RWPE2 (cell line): Measurements from ENCODE around the gene APOA4.
"Not testable (repeated sequence)": the region's sequence is repeated elsewhere in the genome, so short reads cannot be mapped to it uniquely, and the experiment has no call there.

Experiments used
- ATAC-seq: fragments of 200-7000 bp; cut with Tn5 transposase; 3 replicates; pipeline ENCODE4 v1.9.1; 2021; ENCODE audit warnings: low read depth
- DNase-seq: peaks from one replicate; pipeline ENCODE4 v3.0.0-alpha.2; 2020; ENCODE audit warnings: low spot score
- H3K27ac ChIP-seq: fragments of 450-650 bp; 2 replicates; pipeline ENCODE4 v1.5.1; 2017; ENCODE audit warnings: mild to moderate bottlenecking; ENCODE audit not compliant: poor library complexity, severe bottlenecking
- H3K27me3 ChIP-seq: fragments of 250-450 bp; sonication (Bioruptor Pico); 2 replicates; pipeline ENCODE4 v1.5.1; 2021; ENCODE audit warnings: mild to moderate bottlenecking, moderate library complexity; ENCODE audit not compliant: insufficient read depth, poor library complexity, severe bottlenecking
- H3K36me3 ChIP-seq: fragments of 250-450 bp; sonication (Bioruptor Pico); 2 replicates; pipeline ENCODE4 v1.5.1; 2020; ENCODE audit warnings: low read depth, mild to moderate bottlenecking, moderate library complexity
- H3K4me1 ChIP-seq: fragments of 250-450 bp; sonication (Bioruptor Pico); 2 replicates; pipeline ENCODE4 v1.5.1; 2021; ENCODE audit warnings: mild to moderate bottlenecking, moderate library complexity; ENCODE audit not compliant: insufficient read depth, poor library complexity, severe bottlenecking
- H3K4me3 ChIP-seq: fragments of 250-450 bp; sonication (Bioruptor Pico); 2 replicates; pipeline ENCODE4 v1.5.1; 2021; ENCODE audit warnings: mild to moderate bottlenecking, moderate library complexity; ENCODE audit not compliant: severe bottlenecking
- H3K9me3 ChIP-seq: fragments of 250-450 bp; sonication (Bioruptor Pico); 2 replicates; pipeline ENCODE4 v1.5.1; 2021; ENCODE audit warnings: mild to moderate bottlenecking, moderate library complexity; ENCODE audit not compliant: severe bottlenecking
- TF ChIP-seq, protein P1 (sequence below): fragments of 450-650 bp; IDR thresholded peaks from one replicate; pipeline ENCODE4 v1.5.1; 2017; ENCODE audit warnings: mild to moderate bottlenecking, moderate library complexity; ENCODE audit not compliant: poor library complexity, severe bottlenecking

APOA4 gene

DNA sequence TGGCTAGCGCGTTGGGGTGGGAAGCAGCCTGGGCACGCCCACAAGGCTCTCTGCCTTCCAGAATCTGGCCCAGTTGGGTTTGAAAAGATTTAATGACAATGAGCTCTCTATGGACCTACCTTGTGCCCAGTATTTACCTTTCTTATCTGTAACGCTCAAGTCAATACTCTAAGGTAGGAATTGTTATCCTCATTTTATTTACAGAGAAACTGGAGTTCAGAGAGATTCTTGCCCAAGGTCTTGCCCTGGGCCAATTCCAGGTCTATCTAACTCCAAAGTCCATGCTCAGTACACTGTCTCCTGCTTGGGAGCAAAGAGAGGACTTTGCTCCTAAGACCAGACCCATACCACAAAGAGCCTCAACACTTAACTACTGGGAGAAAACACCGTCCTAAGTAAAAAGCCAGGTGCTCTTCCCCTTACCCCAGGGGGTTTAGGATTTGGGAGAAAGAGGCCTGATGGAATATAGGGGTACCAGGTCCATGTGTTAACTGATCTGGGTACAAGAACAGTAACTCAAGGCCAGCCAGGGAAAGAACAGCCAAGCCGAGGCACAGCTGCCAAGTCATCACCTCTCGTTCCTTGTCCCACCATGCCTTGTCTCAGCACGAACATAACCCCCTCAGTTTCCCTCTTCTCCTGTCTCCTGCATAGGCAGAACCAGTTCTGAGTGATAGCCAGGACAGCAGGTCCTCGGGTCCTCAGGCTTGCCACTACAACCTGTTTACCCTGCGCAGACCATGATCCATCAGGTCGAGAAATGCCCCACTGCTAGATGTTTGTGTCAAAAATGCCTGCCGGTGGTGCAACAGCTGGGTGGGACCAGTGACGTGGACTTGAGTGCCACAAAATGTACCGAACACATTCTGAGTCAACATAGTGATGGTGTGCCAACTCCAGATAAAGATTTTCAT is 14.6 kb downstream of the APOA4 start:
- Histone ChIP-seq H3K36me3 (no peaks in the 10 kb centered on the region), H3K27me3 (no peaks in the 10 kb centered on the region), H3K4me1 (no peaks in the 10 kb centered on the region), H3K27ac (no peak overlapping the region), H3K4me3 (no peak overlapping the region), H3K9me3 (peaks cover 2% of the 10 kb centered on the region)
- TF ChIP-seq, protein P1, sequence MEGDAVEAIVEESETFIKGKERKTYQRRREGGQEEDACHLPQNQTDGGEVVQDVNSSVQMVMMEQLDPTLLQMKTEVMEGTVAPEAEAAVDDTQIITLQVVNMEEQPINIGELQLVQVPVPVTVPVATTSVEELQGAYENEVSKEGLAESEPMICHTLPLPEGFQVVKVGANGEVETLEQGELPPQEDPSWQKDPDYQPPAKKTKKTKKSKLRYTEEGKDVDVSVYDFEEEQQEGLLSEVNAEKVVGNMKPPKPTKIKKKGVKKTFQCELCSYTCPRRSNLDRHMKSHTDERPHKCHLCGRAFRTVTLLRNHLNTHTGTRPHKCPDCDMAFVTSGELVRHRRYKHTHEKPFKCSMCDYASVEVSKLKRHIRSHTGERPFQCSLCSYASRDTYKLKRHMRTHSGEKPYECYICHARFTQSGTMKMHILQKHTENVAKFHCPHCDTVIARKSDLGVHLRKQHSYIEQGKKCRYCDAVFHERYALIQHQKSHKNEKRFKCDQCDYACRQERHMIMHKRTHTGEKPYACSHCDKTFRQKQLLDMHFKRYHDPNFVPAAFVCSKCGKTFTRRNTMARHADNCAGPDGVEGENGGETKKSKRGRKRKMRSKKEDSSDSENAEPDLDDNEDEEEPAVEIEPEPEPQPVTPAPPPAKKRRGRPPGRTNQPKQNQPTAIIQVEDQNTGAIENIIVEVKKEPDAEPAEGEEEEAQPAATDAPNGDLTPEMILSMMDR = no peak
- ATAC-seq = 0 out of 3 replicates have a peak, but pooled peaks have one; percentile 21
- DNase-seq = no peak

DNA sequence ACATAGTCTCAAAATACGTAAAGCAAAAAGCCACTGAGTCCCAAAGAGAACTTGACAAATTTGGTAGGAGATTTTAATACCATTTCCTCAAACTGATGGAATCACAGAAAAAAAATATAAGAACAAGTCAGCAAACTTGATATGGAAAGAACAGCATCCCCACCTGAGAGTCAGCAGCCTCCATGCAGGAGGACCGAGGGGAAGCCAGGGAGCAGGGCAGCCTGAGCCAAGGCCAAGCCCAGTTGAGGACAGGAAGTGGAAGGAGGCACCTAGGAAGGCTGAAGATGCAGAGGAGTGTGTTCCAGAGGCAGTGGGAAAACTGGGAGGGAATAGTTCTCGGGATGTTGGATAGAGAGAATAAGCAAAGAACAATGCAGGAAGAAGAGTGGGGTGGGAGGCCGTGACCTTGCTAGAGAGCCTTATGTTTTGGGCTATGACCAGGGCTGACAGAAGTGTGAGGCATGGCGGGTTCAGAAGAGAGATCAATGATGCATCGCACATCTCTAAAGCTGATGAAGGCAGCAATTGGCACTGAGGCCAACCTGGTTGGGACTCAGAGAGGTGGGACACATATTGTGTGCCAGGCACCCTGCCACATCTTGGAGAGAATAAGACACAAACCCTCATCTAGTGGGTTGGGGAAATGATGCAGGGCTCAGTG is 15.4 kb downstream of the APOA4 start:
- Histone ChIP-seq H3K36me3 (no peaks in the 10 kb centered on the region), H3K4me1 (no peaks in the 10 kb centered on the region), H3K27ac (no peak overlapping the region), H3K9me3 (peaks cover 2% of the 10 kb centered on the region), H3K27me3 (no peaks in the 10 kb centered on the region), H3K4me3 (no peak overlapping the region)
- TF ChIP-seq, protein P1 = no peak
- DNase-seq (no peak), ATAC-seq (no peak)

DNA sequence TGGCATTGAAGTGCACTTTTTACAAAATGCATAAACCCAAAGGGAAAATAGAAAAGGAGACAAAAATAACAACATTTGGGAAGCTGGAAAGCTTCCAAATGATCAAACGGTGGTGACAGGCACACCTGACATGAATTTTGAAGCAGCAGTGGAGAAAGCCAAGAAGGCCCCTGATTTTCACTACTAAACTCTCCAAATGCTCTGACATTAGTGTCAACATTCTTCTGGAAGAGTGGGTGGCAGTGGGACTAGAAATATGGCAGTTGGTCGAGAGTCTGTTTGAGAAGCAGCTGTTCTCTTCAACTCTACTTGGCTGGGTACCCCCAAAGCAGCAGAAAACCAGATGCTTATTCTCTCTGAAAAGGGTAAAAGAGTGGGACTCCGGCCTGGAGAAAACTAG is 19.1 kb downstream of the APOA4 start:
- no peak for DNase-seq
- ATAC-seq = no peak
- TF ChIP-seq, protein P1 = no peak
- Histone ChIP-seq H3K27me3 (no peaks in the 10 kb centered on the region), H3K4me3 (no peak overlapping the region), H3K4me1 (no peaks in the 10 kb centered on the region), H3K36me3 (no peaks in the 10 kb centered on the region), H3K27ac (no peak overlapping the region), H3K9me3 (no peaks in the 10 kb centered on the region)

DNA sequence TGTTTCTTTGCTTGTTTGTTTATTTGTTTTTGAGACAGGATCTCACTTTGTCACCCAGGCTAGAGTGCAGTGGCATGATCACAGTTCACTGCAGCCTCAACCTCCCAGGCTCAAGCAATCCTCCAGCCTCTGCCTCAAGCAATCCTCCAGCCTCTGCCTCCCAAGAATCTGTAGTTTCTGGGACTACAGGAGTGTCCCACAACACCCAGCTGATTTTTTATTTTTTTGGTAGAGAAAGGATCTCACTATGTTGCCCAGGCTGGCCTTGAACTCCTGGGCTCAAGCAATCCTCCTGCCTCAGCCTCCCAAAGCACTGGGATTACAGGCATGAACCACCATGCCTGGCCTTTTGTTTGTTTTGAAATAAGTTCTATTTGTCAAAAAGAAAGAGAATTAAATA is 21.4 kb downstream of the APOA4 start:
- not testable (repeated sequence) for H3K27me3 ChIP-seq, H3K4me3 ChIP-seq, H3K9me3 ChIP-seq, H3K4me1 ChIP-seq, DNase-seq, H3K27ac ChIP-seq, H3K36me3 ChIP-seq, ATAC-seq

DNA sequence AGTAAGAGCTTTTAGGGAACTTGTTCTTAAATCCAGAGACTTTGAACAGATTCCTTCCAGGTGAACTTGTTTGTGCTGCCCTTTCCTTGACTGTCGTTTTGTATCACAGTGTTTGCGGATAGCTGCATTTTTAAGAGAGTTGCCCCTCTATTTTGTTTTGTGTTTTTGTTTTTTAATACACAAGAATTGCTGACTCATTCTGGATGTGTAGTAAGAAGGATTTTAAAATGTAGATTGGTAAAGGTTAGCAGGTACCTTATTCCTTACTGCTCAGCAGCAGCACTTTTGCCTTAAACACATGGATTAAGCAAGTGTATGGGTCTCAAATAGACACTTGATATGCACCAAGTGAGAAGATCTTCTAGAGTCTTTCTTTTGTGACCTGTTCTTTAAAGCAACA is 22.5 kb downstream of the APOA4 start:
- TF ChIP-seq, protein P1 = no peak
- H3K4me3 ChIP-seq = no peak overlapping the region
- no peaks in the 10 kb centered on the region for H3K27me3 ChIP-seq
- H3K9me3 ChIP-seq = no peaks in the 10 kb centered on the region
- ATAC-seq (no peak), DNase-seq (no peak)
- no peak overlapping the region for H3K27ac ChIP-seq
- no peaks in the 10 kb centered on the region for H3K4me1 ChIP-seq
- no peaks in the 10 kb centered on the region for H3K36me3 ChIP-seq
